Psoas muscle (tissue), 8 donors: ENCODE results near the gene EPB41L2. TPM values are rescaled to one million over a fixed set of nuclear protein-coding genes. Genes with fewer than 3 reads are reported as not detected.

Source experiments
- ATAC-seq, 4 donors: fragments of 200-7000 bp; cut with Tn5 transposase; one replicate each; pipeline ENCODE4 v1.9.1; 2020; ENCODE audit warnings: moderate library complexity in 3 of 4, mild to moderate bottlenecking in 2 of 4
- DNase-seq, 2 donors: peaks; one replicate each; pipeline ENCODE4 v3.0.0-alpha.2; 2020
- H3K27ac ChIP-seq: fragments of 200-600 bp; one replicate; pipeline ENCODE4 v1.8.0; 2022
- H3K27me3 ChIP-seq, 3 donors: fragments of 200-600 bp in 1 of 3; one replicate each; pipeline versions ENCODE4 v1.6.1 to v1.8.0; 2013 to 2022; ENCODE audit warnings: low read length in 2 of 3, mild to moderate bottlenecking in 2 of 3, moderate library complexity in 1 of 3; ENCODE audit not compliant: insufficient read depth in 3 of 3
- H3K36me3 ChIP-seq, 2 donors: fragments of 200-600 bp in 1 of 2; one replicate each; pipeline versions ENCODE4 v1.6.1 to v1.8.0; 2013 to 2022; ENCODE audit warnings: low read depth in 1 of 2, mild to moderate bottlenecking in 1 of 2, moderate library complexity in 1 of 2; ENCODE audit not compliant: insufficient read depth in 1 of 2
- H3K4me1 ChIP-seq: fragments of 200-600 bp; one replicate; pipeline ENCODE4 v1.8.0; 2022
- H3K4me3 ChIP-seq: fragments of 200-600 bp; one replicate; pipeline ENCODE4 v1.8.0; 2022; ENCODE audit warnings: mild to moderate bottlenecking
- H3K9me3 ChIP-seq: fragments of 200-600 bp; one replicate; pipeline ENCODE4 v1.8.0; 2022
- CTCF ChIP-seq: fragments of 200-600 bp; IDR thresholded peaks from one replicate; pipeline ENCODE4 v1.8.0; 2022; ENCODE audit warnings: antibody characterized with exemption
- WGBS, 3 donors: extraction: QIAGEN DNeasy Blood & Tissue Kit; methylation state at CpG; one replicate each; pipeline versions ENCODE4 v1.1.6 to v1.1.7; 2013; 5-methylcytosine and 5-hydroxymethylcytosine counted together
- intact Hi-C, 2 donors: fragments of 100-400 bp; cut with DNase I; formaldehyde crosslinking; loops; one replicate each; pipeline versions ENCODE4 v1.11.0 to v1.14.2; 2022
- polyA plus RNA-seq, 3 donors: library from polyadenylated mRNA; stranded (reverse); fragments of 200-250 nt; gene quantifications; one replicate each; pipeline ENCODE4 v1.2.3, GENCODE V29; 2013
- total RNA-seq, 4 donors: library from RNA; stranded (reverse); fragmentation: NEBNext Ultra II Directional in 2 of 4; extraction: Animal tissue kit (Norgen Biotek cat#: 25700) in 2 of 4; gene quantifications; one replicate each; pipeline versions ENCODE4 v1.2.1 to v1.2.4, GENCODE V29; 2021 to 2023
- donor health status: healthy with polysubstance abuse.
- donor health status: DM: no; HTN: no; CAD: no; lungs with moderate emphysema.
- donor health status: Bipolar disorder and iron deficiency.
- donor health status: healthy.
- donor health status: DM: yes; HTN: yes; CAD: no.
- donor health status: DM: no; HTN: no; CAD: no.
- donor health status: DM: no; HTN: no; CAD: no.
- donor health status: DM: yes; HTN: yes; CAD: no.

The EPB41L2 gene
- total and polyA plus RNA-seq, 7 donors = 8.5 to 75.7 (median 22.7) TPM

GRCh38 chr6:130833569-130833968 lies 229.5 kb downstream of the EPB41L2 start:
- no peak for ATAC-seq

GRCh38 chr6:130831607-130832006 lies 231.4 kb downstream of the EPB41L2 start:
- H3K27ac ChIP-seq = no peak overlapping the region
- intact Hi-C loops = no loop called here
- no peaks in the 10 kb centered on the region for H3K9me3 ChIP-seq
- no peaks in the 10 kb centered on the region for H3K36me3 ChIP-seq
- DNase-seq = no peak
- H3K27me3 ChIP-seq = peaks cover 0 to 2% (median 0%) of the 10 kb centered on the region in 3 donors
- no peak overlapping the region for H3K4me3 ChIP-seq
- 92 to 95% (median 94%) methylated on average over 5 of the region's 5 CpGs for WGBS, 3 donors
- no peak for ATAC-seq
- no peak for TF ChIP-seq CTCF
- H3K4me1 ChIP-seq = no peaks in the 10 kb centered on the region

More at GRCh38 chr6:130833569-130833968, 229.5 kb downstream of the EPB41L2 start:
- WGBS, 3 donors = 38 to 80% (median 47%) methylated on average over 1 of the region's 1 CpG
- Histone ChIP-seq H3K4me3 (no peak overlapping the region), H3K9me3 (no peaks in the 10 kb centered on the region), H3K27ac (no peak overlapping the region), H3K4me1 (no peaks in the 10 kb centered on the region), H3K36me3 (no peaks in the 10 kb centered on the region), H3K27me3 (peaks cover 0 to 2% (median 0%) of the 10 kb centered on the region in 3 donors)
- no peak for DNase-seq
- no peak for TF ChIP-seq CTCF
- intact Hi-C loops = no loop called here

GRCh38 chr6:130829333-130829910 lies 233.6 kb downstream of the EPB41L2 start:
- Histone ChIP-seq H3K27me3 (no peaks in the 10 kb centered on the region), H3K9me3 (no peaks in the 10 kb centered on the region), H3K27ac (no peak overlapping the region), H3K36me3 (no peaks in the 10 kb centered on the region), H3K4me3 (no peak overlapping the region), H3K4me1 (no peaks in the 10 kb centered on the region)
- TF ChIP-seq CTCF = no peak
- DNase-seq (no peak), ATAC-seq (no peak)
- intact Hi-C loops = no loop called here
- WGBS, 3 donors = 72 to 79% (median 76%) methylated on average over 4 of the region's 4 CpGs

GRCh38 chr6:130827247-130828149 lies 235.5 kb downstream of the EPB41L2 start, which contains the start of gene SMLR1:
SMLR1 (plus strand) TSS chr6:130827406; CDS start chr6:130827414, 8 bp downstream.
- TF ChIP-seq CTCF = no peak
- Histone ChIP-seq H3K9me3 (no peaks in the 10 kb centered on the region), H3K36me3 (no peaks in the 10 kb centered on the region), H3K4me3 (no peak within 1 kb of the TSS), H3K27ac (no peak within 1 kb of the TSS), H3K4me1 (no peaks in the 10 kb centered on the region), H3K27me3 (no peaks in the 10 kb centered on the region)
- DNase-seq (no peak), ATAC-seq (no peak)
- 78 to 83% (median 82%) methylated on average over 11 of the region's 11 CpGs for WGBS, 3 donors
- intact Hi-C loops = no loop called here
